NCI-H2107 (cell line): Measurements from ENCODE around the gene DYNLT5.
A peak's percentile ranks its signal among the peaks of the same experiment; 100 is the strongest.
"Not testable (repeated sequence)": the region's sequence is repeated elsewhere in the genome, so short reads cannot be mapped to it uniquely, and the experiment has no call there.

Experiments
- DNase-seq: peaks from one replicate; lab custom pipeline; 2025; lab: John Stamatoyannopoulos, UW

Gene DYNLT5

GRCh38 chr1:66750577-66750976 is 1.7 kb upstream of the DYNLT5 start:
- DNase-seq: no peak

- no peak for DNase-seq
Measured at GRCh38 chr1:66751160-66751559, 1.1 kb upstream of the DYNLT5 start.

- DNase-seq: no peak
Measured at GRCh38 chr1:66752671-66753371, 562 bp downstream of the DYNLT5 start.

GRCh38 chr1:66757722-66758240 is 5.5 kb downstream of the DYNLT5 start:
- DNase-seq: no peak

- DNase-seq: no peak
Measured at GRCh38 chr1:66758241-66758755, 6.0 kb downstream of the DYNLT5 start.

GRCh38 chr1:66760506-66760905 is 8.2 kb downstream of the DYNLT5 start:
- DNase-seq: no peak

- DNase-seq: no peak
Measured at GRCh38 chr1:66761221-66761620, 9.0 kb downstream of the DYNLT5 start.

- DNase-seq: peak; percentile 33
Measured at GRCh38 chr1:66764994-66765578, 12.8 kb downstream of the DYNLT5 start.

GRCh38 chr1:66767626-66768025 is 15.4 kb downstream of the DYNLT5 start:
- no peak for DNase-seq

- DNase-seq: peak; percentile 33
Measured at GRCh38 chr1:66768965-66769364, 16.7 kb downstream of the DYNLT5 start.

GRCh38 chr1:66769512-66770229 is 17.4 kb downstream of the DYNLT5 start:
- peak; percentile 49 for DNase-seq

GRCh38 chr1:66770240-66770639 is 18.0 kb downstream of the DYNLT5 start:
- no peak for DNase-seq

- DNase-seq: peak; percentile 66
Measured at GRCh38 chr1:66770694-66771093, 18.4 kb downstream of the DYNLT5 start.

- DNase-seq: no peak
Measured at GRCh38 chr1:66773227-66773626, 21.0 kb downstream of the DYNLT5 start.

- DNase-seq: no peak
Measured at GRCh38 chr1:66774438-66774837, 22.2 kb downstream of the DYNLT5 start.

GRCh38 chr1:66775646-66776045 is 23.4 kb downstream of the DYNLT5 start:
- DNase-seq: no peak

GRCh38 chr1:66777831-66778230 is 25.6 kb downstream of the DYNLT5 start:
- DNase-seq: peak; percentile 65

- DNase-seq: peak; percentile 33
Measured at GRCh38 chr1:66778266-66778665, 26.0 kb downstream of the DYNLT5 start.

- no peak for DNase-seq
Measured at GRCh38 chr1:66778969-66779368, 26.7 kb downstream of the DYNLT5 start.

- DNase-seq: no peak
Measured at GRCh38 chr1:66779475-66780078, 27.3 kb downstream of the DYNLT5 start.

GRCh38 chr1:66785800-66786199 is 33.5 kb downstream of the DYNLT5 start:
- DNase-seq: not testable (repeated sequence)

- no peak for DNase-seq
Measured at GRCh38 chr1:66787641-66788040, 35.4 kb downstream of the DYNLT5 start.
